KOPT-K1 (cell line): ENCODE results near the gene SOBP.

Experiments used
- H3K27ac ChIP-seq: fragments of 200-600 bp; sonication (generic); 2 replicates; pipeline ENCODE4 v1.5.1; 2016; ENCODE audit warnings: antibody characterized with exemption, mild to moderate bottlenecking, low read depth, low read length; ENCODE audit not compliant: poor library complexity, severe bottlenecking
- H3K36me3 ChIP-seq: fragments of 200-600 bp; sonication (generic); 2 replicates; pipeline ENCODE4 v1.5.1; 2017; ENCODE audit warnings: antibody characterized with exemption, mild to moderate bottlenecking, low read length, moderate library complexity; ENCODE audit not compliant: insufficient read depth
- H3K9me3 ChIP-seq: fragments of 200-600 bp; sonication (generic); 2 replicates; pipeline ENCODE4 v1.5.1; 2017; ENCODE audit warnings: antibody characterized with exemption, low read length, mild to moderate bottlenecking; ENCODE audit not compliant: insufficient read depth, poor library complexity, severe bottlenecking

Gene SOBP

DNA sequence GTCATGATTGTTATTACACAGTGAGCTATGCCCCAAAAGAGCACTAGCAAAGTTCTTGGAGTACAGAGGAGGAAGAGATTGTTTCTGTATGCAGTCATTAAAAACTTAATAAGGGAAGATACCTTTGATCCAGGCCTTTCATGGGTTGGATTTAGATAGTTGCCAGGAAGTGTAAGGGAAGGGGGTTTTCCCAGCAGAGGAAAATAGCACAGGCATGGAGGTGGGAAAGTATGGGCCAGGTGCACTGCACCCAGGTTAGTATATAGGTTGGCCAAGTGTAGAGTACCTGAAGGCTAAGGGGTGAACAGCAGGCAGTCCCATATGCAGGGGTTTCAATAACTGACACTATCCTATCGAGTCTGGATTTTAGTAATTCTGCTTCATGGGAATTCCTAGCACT, 101.4 kb downstream of the SOBP start:
- no peak overlapping the region for H3K27ac ChIP-seq
- H3K9me3 ChIP-seq, result no peaks in the 10 kb centered on the region
- H3K36me3 ChIP-seq, result no peaks in the 10 kb centered on the region; the same call in none of the 2 replicates

DNA sequence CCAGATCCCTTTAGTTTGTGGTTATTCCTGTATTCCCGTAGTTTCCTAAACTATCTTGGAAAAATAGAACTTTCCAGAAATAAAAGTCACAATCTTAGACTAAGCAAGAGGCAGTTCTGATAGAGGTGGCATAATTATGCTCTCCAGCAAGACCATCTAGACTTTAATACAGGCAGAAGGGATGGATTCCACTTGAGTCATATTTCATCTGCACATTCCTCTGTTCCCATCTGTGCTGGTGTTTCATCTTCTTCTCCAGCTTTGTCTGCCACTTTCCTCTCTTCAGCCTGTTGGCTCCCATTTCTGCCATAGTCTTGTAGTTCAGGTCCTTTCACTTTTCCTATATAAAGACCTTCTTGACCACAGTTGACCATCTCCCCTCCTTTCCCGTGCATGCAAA, 102.9 kb downstream of the SOBP start:
- Histone ChIP-seq H3K27ac (no peak overlapping the region), H3K36me3 (no peaks in the 10 kb centered on the region; the same call in none of the 2 replicates), H3K9me3 (no peaks in the 10 kb centered on the region)

DNA sequence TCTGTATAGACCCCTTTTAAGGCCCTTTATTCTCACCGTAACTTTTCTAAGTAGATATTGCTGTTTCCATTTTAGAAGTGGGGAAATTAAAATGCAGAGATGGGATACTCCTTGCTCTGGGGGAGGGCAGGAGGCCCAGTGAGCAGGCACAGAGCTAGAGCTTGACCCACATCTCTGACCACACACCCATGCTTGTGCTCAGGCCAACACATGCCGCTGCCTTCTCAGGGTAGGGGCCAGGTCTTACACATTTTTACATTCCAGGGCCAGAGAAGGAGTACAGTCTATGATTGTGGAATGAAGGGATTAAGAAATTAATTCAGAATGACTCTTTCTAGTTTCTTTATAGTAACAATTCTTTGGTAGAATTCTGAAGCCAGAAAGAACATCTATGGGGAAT, 104.8 kb downstream of the SOBP start:
- Histone ChIP-seq H3K36me3 (no peaks in the 10 kb centered on the region; the same call in none of the 2 replicates), H3K9me3 (no peaks in the 10 kb centered on the region), H3K27ac (no peak overlapping the region)

DNA sequence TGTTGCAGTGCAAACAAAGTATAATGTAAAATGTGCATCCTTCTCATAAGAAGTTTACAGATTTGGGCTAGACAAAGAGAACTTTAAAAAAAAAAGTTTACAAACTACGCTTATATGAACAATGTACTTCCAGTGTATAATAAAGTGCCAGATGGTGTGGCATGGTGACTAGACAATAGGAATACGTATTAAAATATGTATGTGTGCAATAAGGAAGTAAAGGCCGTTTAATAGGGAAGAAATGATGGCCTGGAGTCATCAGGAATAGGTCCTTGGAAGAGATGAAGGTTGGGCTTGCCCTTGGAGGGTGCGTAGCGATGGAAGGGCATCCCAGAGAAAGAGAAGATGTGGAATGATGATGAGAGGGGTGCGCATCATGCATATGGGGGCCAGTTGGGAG, 108.2 kb downstream of the SOBP start:
- H3K27ac ChIP-seq, result no peak overlapping the region
- no peaks in the 10 kb centered on the region for H3K9me3 ChIP-seq
- H3K36me3 ChIP-seq, result no peaks in the 10 kb centered on the region; the same call in 1 of the 2 replicates

DNA sequence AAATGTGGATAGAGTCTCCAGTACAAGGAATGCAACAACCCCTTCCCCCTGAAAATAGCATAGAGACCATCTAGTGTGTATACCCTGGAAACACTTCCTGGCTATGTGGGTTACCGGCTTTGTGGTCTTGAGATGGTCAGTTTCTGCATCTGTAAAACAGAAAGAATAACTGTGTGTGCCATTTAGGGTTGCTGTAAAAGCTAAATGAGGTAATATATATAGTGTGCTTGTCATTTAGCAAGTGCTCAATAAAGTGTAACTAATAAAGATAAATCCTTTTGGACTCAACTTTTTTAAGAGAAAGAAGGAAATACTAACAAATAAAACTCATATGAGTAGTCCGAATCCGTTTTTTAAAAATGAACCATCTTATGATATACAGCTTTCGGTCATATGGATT, 109.1 kb downstream of the SOBP start:
- no peak overlapping the region for H3K27ac ChIP-seq
- H3K36me3 ChIP-seq, result no peaks in the 10 kb centered on the region
- no peaks in the 10 kb centered on the region for H3K9me3 ChIP-seq

DNA sequence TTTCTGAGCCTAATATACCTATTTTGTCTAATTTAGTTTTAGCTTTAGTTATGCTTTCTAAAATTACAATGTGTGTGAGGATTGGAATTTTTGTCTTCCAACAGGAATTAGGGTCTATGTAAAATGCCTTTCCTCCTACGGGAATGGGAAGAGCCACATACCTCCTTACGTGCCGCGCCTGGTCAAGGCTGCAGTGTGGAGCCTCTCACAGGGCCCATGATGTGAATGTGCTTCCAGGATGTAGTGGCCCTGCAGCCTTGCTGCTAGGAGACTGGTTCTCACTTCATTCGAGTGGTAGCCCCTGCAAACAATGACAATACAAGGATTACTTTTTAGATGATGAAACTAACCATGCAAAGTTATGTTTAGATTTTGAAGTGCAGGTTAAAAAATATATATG, 110.2 kb downstream of the SOBP start:
- H3K36me3 ChIP-seq, result no peaks in the 10 kb centered on the region
- no peak overlapping the region for H3K27ac ChIP-seq
- H3K9me3 ChIP-seq, result no peaks in the 10 kb centered on the region

DNA sequence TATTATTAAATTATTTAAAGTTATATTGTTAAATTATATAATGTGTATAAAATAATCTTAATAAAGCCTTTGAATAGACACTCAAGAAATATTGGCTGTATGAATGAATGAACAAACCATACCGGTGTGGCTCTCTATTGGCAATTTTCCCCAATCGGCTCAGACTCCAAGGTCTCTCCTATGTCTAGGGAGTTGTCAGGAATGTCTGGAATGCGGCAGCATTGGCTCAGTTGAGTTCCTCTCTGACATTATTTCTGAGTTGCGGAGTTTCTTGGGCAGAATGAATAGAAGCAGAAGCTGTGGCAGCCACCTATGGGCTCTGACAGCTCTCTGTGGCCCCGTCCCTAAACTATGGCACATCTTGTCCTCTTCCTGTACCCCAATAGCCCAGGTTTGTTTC, 111.0 kb downstream of the SOBP start:
- Histone ChIP-seq H3K27ac (no peak overlapping the region), H3K9me3 (no peaks in the 10 kb centered on the region), H3K36me3 (no peaks in the 10 kb centered on the region)

DNA sequence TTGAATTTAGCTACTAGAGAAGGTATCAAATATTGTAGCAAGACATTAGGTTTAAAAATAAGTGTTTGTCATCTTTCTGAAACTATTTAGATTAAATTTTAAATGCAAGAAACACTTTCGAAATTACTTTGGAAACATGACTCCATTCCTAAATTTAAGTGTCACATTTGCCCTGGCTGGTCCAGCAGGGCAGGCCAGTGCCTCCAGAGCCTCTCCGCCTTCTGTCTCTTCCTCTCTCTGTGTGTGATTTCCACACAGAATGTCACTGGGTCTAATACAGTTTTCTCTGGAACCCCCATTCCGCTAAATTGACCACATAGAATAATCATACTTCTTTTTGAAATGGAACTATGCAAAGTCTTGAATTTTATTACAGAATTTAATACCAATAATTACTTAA, 111.5 kb downstream of the SOBP start:
- no peak overlapping the region for H3K27ac ChIP-seq

DNA sequence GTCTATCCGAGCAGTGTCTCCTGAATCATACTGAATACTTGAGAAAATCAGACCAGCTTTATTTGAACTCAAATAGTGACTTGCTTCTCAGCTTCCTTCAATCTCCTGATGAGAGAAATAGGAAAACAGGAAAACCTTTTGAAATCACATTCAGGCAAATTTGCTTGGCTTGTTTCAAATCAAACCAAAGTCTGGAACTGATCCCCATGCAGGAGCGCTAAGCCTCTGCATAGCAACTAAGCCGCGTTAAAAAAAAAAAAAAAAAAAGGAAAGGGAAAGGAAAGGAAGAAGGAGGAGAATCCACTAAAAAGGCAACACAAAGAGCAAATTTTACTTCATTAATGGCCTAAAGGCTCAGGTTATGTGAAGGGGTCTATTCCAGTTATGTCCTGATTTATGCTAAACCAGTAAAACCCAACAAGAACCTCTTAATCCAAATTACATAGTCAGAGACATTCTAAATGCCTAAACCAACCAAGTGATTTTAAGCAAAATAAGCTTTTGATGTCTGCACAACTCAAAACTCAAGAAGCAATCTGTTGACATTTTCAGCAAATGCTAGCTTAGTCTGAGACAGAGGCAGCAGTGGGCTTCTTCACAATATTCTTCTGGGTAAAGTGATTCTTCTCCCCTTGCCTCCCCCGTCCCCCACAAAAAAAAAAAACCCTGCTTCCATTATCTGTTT, 112.5 kb downstream of the SOBP start:
- no peaks in the 10 kb centered on the region for H3K36me3 ChIP-seq

More for the DNA sequence above, 111.5 kb downstream of the SOBP start:
- Histone ChIP-seq H3K9me3 (no peaks in the 10 kb centered on the region), H3K36me3 (no peaks in the 10 kb centered on the region)

DNA sequence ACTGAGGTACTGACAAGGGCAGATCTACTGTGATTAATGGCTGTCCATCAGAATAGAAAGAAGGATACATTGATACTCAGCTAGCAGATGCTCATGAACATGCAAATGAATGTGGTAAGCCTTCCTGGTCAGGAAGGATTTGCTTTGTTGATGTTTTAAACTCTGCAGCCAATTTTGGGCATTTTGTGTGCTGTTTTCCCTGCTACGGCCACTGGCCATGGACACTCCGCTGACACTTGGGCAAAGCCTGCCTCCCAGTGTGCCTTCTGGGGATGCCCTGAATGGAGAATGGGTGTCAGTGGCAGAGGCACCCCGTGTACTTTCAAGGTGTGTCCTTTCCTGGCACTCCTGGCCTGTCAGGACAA, 113.1 kb downstream of the SOBP start:
- Histone ChIP-seq H3K36me3 (no peaks in the 10 kb centered on the region), H3K27ac (no peak overlapping the region), H3K9me3 (no peaks in the 10 kb centered on the region)

More for the DNA sequence above, 112.5 kb downstream of the SOBP start:
- H3K9me3 ChIP-seq, result no peaks in the 10 kb centered on the region
- no peak overlapping the region for H3K27ac ChIP-seq

DNA sequence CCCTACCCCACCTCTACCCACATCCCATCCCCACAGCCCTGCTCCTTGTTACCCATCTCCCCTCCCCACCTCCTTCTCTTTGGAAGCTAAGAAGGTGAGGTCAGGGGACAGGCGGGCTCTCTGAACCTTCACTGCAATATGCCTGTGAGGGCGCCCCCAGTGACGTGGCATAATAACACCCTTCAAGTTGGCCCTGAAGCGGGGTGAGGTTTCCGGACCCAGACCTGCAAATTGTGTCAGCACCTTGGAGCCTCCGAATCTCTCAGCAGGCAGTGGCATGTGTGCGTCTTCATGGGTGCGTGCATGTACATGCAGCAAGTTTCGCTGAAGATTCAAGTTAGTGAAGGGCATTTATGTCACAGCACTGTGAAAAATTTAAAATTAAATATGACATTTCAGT, 114.6 kb downstream of the SOBP start:
- Histone ChIP-seq H3K27ac (no peak overlapping the region), H3K36me3 (no peaks in the 10 kb centered on the region), H3K9me3 (no peaks in the 10 kb centered on the region)

DNA sequence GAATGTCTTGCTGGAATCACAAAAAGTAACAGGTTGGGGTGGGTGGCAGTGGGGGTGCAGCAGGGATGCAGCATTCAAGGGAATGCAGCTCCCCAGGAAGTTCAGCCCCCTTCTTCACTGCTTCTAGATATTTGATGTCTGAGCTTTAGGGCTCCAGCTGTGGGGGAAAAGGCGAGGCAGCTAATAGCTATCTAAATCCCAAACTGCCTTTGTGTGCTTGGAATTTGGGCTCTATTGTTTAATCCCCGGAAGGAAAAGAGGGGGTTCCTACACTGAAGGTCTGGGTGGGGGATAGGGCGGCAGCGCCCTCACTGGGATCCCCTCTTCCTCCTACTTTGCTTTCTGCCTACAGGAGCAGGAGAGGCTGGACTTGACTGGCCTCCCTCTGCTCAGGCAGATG, 116.5 kb downstream of the SOBP start:
- H3K36me3 ChIP-seq, result no peaks in the 10 kb centered on the region
- no peak overlapping the region for H3K27ac ChIP-seq
- H3K9me3 ChIP-seq, result no peaks in the 10 kb centered on the region

DNA sequence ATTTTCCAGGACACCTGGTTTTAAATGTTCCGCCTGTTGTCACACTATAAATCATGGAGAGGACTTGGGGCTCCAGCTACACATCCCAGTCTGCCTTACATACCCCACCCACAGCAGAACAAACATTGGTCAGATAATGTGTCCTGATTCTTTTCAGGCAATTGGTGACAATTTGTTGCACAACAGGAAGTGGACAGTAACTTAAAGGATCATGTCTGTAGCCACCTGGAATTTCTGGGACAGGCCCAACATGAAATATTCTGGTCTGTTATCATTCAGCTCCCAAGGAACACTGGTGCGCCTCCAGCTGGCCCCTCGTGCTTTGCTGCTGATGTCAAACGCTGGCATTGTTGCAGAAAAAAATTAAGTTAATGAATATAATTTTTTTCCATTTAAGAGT, 117.2 kb downstream of the SOBP start:
- no peaks in the 10 kb centered on the region for H3K9me3 ChIP-seq
- no peak overlapping the region for H3K27ac ChIP-seq
- H3K36me3 ChIP-seq, result no peaks in the 10 kb centered on the region

DNA sequence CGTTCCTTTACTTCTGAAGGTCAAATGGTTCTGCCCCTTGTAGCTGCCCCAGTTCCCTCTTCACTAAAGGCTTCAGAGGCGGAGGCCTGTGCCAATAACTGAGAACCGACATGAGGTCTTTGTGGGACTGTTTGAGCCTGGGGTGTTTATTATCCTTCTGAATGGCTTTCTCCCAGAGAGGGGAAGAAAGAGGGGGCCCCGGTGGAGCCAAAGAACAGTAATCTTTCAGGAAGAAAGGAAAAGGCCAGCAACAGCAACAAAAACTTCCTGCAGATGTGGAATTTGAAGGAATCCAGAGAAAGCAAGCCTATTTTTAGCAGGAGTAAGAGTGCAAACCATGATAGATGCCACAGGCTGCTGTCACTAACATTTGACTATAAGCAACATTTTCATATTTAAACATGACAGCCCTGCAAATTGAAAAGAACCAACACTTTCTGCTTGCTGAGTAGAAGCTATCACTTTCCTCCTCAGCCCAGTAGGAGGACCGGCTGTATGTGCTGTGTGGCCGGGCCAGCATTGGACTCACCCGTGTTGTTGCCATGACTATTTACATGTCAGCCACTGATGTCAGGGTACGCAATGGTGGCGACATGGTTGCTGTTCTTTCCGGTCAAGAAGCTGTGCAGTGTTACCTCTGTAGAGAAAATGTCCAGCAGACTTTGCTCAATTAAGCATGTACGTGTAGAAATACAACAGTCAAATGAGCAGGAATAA, 121.3 kb downstream of the SOBP start:
- Histone ChIP-seq H3K9me3 (no peaks in the 10 kb centered on the region), H3K27ac (no peak overlapping the region), H3K36me3 (no peaks in the 10 kb centered on the region)

DNA sequence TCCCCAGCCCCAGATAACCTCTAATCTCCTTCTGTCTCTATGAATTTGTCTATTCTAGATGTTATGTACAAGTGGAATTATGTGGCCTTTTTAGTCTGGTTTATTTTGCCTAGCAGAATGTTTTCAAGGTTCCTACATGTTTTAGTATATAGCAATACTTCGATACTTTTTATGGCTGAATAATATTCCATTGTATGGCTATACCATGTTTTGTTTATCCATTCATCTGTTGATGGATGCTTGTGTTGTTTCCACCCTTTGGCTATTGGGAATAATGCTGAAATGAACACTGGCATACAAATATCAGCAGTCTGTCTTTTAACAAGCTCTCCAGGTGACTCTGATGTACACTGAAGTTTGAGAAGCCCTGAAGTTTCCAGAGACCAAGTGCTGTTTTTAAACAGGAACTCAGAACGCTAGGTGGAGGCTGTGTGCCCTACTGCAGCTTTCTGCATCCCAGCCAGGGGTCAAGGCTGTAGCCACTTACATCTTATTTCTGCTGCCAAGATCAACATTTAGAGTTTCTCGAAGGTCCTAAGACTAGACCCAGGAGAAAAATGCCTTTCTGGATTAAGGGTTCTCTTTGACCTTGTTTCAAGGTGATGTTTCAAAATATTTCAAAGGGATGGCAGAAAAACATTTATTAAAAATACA, 123.0 kb downstream of the SOBP start:
- H3K9me3 ChIP-seq, result no peaks in the 10 kb centered on the region
- H3K36me3 ChIP-seq, result no peaks in the 10 kb centered on the region
- no peak overlapping the region for H3K27ac ChIP-seq
